ENCODE results near the gene MMRN2. TPM values are rescaled to one million over a fixed set of nuclear protein-coding genes. Genes with fewer than 3 reads are reported as not detected.
"Not testable (repeated sequence)": the region's sequence is repeated elsewhere in the genome, so short reads cannot be mapped to it uniquely, and the experiment has no call there.

MMRN2 gene
- total and polyA plus RNA-seq, 2 of the 8 experiments (the other 6 are each of a cell fraction or from before 2014, with no cell fraction given), result 1.2 TPM

DNA sequence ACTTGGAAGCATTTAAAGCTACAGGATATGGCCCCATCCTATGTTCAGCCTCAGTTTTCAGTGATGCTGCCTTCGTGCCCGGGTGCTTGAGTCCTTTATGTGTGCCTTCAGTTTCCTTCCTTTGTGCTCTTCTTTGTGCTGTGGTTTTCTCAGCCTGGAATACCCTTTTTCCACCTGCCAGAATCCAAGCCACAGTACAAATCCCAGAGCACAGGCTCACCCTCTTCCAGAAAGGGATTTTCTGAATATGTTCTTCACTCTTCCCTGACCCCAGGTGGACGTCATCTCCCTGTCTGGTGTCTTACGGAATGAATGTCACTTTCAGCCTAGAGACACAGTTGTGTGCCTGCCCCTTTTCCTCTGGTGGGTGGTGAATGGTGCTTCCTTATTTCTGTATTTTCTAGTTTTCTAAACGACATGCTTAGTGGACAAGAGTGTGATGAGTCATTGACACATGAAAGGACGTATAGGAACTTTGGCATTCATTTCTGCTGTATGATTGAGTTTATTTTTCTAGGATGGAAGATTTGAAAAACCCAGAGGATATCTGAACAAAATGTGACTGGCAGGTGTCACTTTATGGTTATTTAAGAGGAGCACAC is 42.5 kb upstream of the MMRN2 start:
- H3K79me2 ChIP-seq (ENCODE audit: control insufficient read depth in 1 of 2, insufficient read depth in 2 of 2, low read length in 2 of 2); H3K9me3 ChIP-seq (ENCODE audit: insufficient read depth in 2 of 2, low read depth in 1 of 2, low read length in 1 of 2); H4K8ac ChIP-seq (ENCODE audit: extremely low read depth, insufficient read depth, low read length); H2BK5ac ChIP-seq (ENCODE audit: low read depth, low read length); H3K79me1 ChIP-seq (ENCODE audit: low read depth, low read length); H2AFZ ChIP-seq (ENCODE audit: low read length); H3K23ac ChIP-seq (ENCODE audit: insufficient read length); H2BK15ac ChIP-seq (ENCODE audit: low read length); H4K91ac ChIP-seq (replicated peaks; ENCODE audit: insufficient read length, low read length); H4K5ac ChIP-seq (ENCODE audit: insufficient read length, low read depth, low read length); H3K36me3 ChIP-seq (ENCODE audit: control insufficient read depth in 2 of 4, insufficient read depth in 4 of 4, low read length in 3 of 4); FAIRE-seq; H3K18ac ChIP-seq (ENCODE audit: extremely low read depth, low read length); H3K56ac ChIP-seq (replicated peaks; ENCODE audit: insufficient read length, low read depth, low read length); H3K23me2 ChIP-seq (ENCODE audit: low read depth, low read length); DNase-seq (ENCODE audit: low read depth in 1 of 2, low spot score in 2 of 2); H2BK20ac ChIP-seq (ENCODE audit: low read length); H3K9ac ChIP-seq (replicated peaks in 1 of 4; ENCODE audit: extremely low read depth in 1 of 4, low read depth in 3 of 4, low read length in 3 of 4); H3K4me1 ChIP-seq (replicated peaks in 1 of 4; ENCODE audit: control insufficient read depth in 3 of 4, insufficient read depth in 4 of 4, low read length in 3 of 4); POLR2A ChIA-PET (ENCODE audit: partially characterized antibody); H3K4me3 ChIP-seq (ENCODE audit: extremely low read depth in 1 of 4, insufficient read depth in 2 of 4, low read depth in 3 of 4, low read length in 4 of 4); H3K14ac ChIP-seq (ENCODE audit: insufficient read length); H3K4me2 ChIP-seq (ENCODE audit: insufficient read depth in 1 of 2, low read depth in 2 of 2, low read length in 2 of 2); H3K27ac ChIP-seq (ENCODE audit: low read depth, low read length); H3K27me3 ChIP-seq (replicated peaks in 1 of 4; ENCODE audit: control insufficient read depth in 3 of 4, extremely low read depth in 1 of 4, insufficient read depth in 3 of 4, low read length in 3 of 4); H4K20me1 ChIP-seq (replicated peaks in 1 of 2; ENCODE audit: control insufficient read depth in 1 of 2, insufficient read depth in 2 of 2, low read length in 2 of 2); H2AK5ac ChIP-seq (ENCODE audit: low read depth, low read length); H2BK12ac ChIP-seq (ENCODE audit: low read depth, low read length); H2BK120ac ChIP-seq (replicated peaks; ENCODE audit: low read depth, low read length); H3K4ac ChIP-seq (replicated peaks; ENCODE audit: insufficient read length, low read depth, low read length): not testable (repeated sequence)
- CTCF ChIA-PET (ENCODE audit: partially characterized antibody), result interaction anchor here (0.6 kb wide), 1 partner anchor 29 kb away, joined by 3 read pairs; no protein-coding TSS in a partner anchor
- WGBS, 2 experiments (ENCODE audit: extremely low coverage in 1 of 2, insufficient coverage in 1 of 2, insufficient read length in 1 of 2, insufficient replicate concordance in 2 of 2, low coverage in 1 of 2, low lambda C conversion rate in 2 of 2, missing lambda C conversion rate in 1 of 2), result 92% methylated on average over 6 of the region's 6 CpGs; no CpG with 5 or more reads in 1 of the 2 experiments
